Measurements from ENCODE around the gene LAMB3. TPM values are rescaled to one million over a fixed set of nuclear protein-coding genes. Genes with fewer than 3 reads are reported as not detected.
A peak's percentile ranks its signal among the peaks of the same experiment; 100 is the strongest.
"Not testable (repeated sequence)": the region's sequence is repeated elsewhere in the genome, so short reads cannot be mapped to it uniquely, and the experiment has no call there.

LAMB3 gene
- polyA plus RNA-seq (ENCODE audit: insufficient read length in 12 of 12) = 10 to 100 TPM in 2 of 12 donors, 1 to 10 TPM in 3, under 1 TPM in 6, not detected in 1; 0.34 to 21.8 (median 0.85) TPM
- long read RNA-seq, donor 1, full-length matches to known transcripts = 7 of 140 reads
- long read RNA-seq, donor 1, partial matches to known transcripts = 133 of 140 reads
- long read RNA-seq, donor 1, other reads (novel, unspliced or antisense) = 0 of 140 reads
- long read RNA-seq, donor 2 = 0 reads
- long read RNA-seq, donor 3 = 0 reads
- long read RNA-seq, donor 4 = 0 reads
- long read RNA-seq, donor 5 = 0 reads
- long read RNA-seq, donor 6 = 0 reads
- long read RNA-seq, donor 7 = 0 reads
- long read RNA-seq, donor 8 = 0 reads
- long read RNA-seq, donor 9, full-length matches to known transcripts = 1 of 1 reads
- long read RNA-seq, donor 9, partial matches to known transcripts = 0 of 1 reads
- long read RNA-seq, donor 9, other reads (novel, unspliced or antisense) = 0 of 1 reads
- long read RNA-seq, donor 10 = 0 reads
- long read RNA-seq, donor 11 = 0 reads

GRCh38 chr1:209652121-209652735, at the start of gene LAMB3:
Gene LAMB3, minus strand, starts transcription at chr1:209652425. Its CDS starts 1,481 bp downstream, at chr1:209650944.
- no peak for DNase-seq

- DNase-seq = not testable (repeated sequence)
Observed at GRCh38 chr1:209700686-209701085, 48.5 kb upstream of the LAMB3 start.

GRCh38 chr1:209697126-209697525, 44.9 kb upstream of the LAMB3 start:
- DNase-seq = no peak

GRCh38 chr1:209696673-209697072, 44.4 kb upstream of the LAMB3 start:
- no peak for DNase-seq

GRCh38 chr1:209692745-209693504, 40.7 kb upstream of the LAMB3 start:
- peak; percentile 81 for DNase-seq

- no peak for DNase-seq
Observed at GRCh38 chr1:209692296-209692695, 40.1 kb upstream of the LAMB3 start.

GRCh38 chr1:209691237-209691636, 39.0 kb upstream of the LAMB3 start:
- DNase-seq = no peak

GRCh38 chr1:209689477-209689876, 37.3 kb upstream of the LAMB3 start:
- DNase-seq = no peak

- no peak for DNase-seq
Observed at GRCh38 chr1:209688746-209689234, 36.6 kb upstream of the LAMB3 start.

GRCh38 chr1:209686322-209686721, 34.1 kb upstream of the LAMB3 start:
- no peak for DNase-seq

GRCh38 chr1:209685821-209686220, 33.6 kb upstream of the LAMB3 start:
- no peak for DNase-seq

GRCh38 chr1:209678981-209679539, 26.8 kb upstream of the LAMB3 start:
- no peak for DNase-seq

GRCh38 chr1:209675565-209676154, 23.4 kb upstream of the LAMB3 start:
- peak; percentile 48 for DNase-seq

- peak; percentile 48 for DNase-seq
Observed at GRCh38 chr1:209674957-209675564, 22.8 kb upstream of the LAMB3 start, which contains the start of gene G0S2. Gene G0S2, plus strand, starts transcription at chr1:209675412. Its CDS starts 273 bp downstream, at chr1:209675685.

- DNase-seq = no peak
Observed at GRCh38 chr1:209673631-209674417, 21.6 kb upstream of the LAMB3 start.

- DNase-seq = no peak
Observed at GRCh38 chr1:209672705-209673630, 20.7 kb upstream of the LAMB3 start.

GRCh38 chr1:209670441-209671082, 18.3 kb upstream of the LAMB3 start:
- DNase-seq = no peak

- no peak for DNase-seq
Observed at GRCh38 chr1:209667708-209668107, 15.5 kb upstream of the LAMB3 start.

Data from muscle of arm (tissue), 14 donors.